Mesenteric fat pad (tissue), 1 donor: ENCODE measurements around the gene CDCA7L. TPM values are rescaled to one million over a fixed set of nuclear protein-coding genes. Genes with fewer than 3 reads are reported as not detected.
"Not testable (repeated sequence)": the region's sequence is repeated elsewhere in the genome, so short reads cannot be mapped to it uniquely, and the experiment has no call there.

Experiments
- DNase-seq: peaks from one replicate; pipeline ENCODE4 v3.0.0-alpha.2; 2020; ENCODE audit warnings: low spot score
- total RNA-seq: library from RNA; stranded (reverse); fragmentation: NEBNext Ultra II Directional; extraction: Animal tissue kit (Norgen Biotek cat#: 25700); gene quantifications from one replicate; pipeline ENCODE4 v1.2.1, GENCODE V29; 2021
- donor health status: DM: yes; HTN: yes; CAD: no.

The CDCA7L gene
- total RNA-seq, 1 donor from 2014 or later = 10.9 TPM

- no peak for DNase-seq
These were observed 864 bp downstream of the CDCA7L start for GRCh38 chr7:21944616-21945453.

- DNase-seq = no peak
These were observed 2.3 kb downstream of the CDCA7L start for GRCh38 chr7:21943436-21943835.

GRCh38 chr7:21942955-21943354, 2.7 kb downstream of the CDCA7L start:
- no peak for DNase-seq

GRCh38 chr7:21941611-21942141, 4.0 kb downstream of the CDCA7L start:
- DNase-seq = no peak

GRCh38 chr7:21939858-21940372, 5.8 kb downstream of the CDCA7L start:
- DNase-seq = no peak

GRCh38 chr7:21939136-21939857, 6.4 kb downstream of the CDCA7L start:
- DNase-seq = no peak

- DNase-seq = no peak
These were observed 7.2 kb downstream of the CDCA7L start for GRCh38 chr7:21938463-21938862.

GRCh38 chr7:21934808-21935207, 10.9 kb downstream of the CDCA7L start:
- DNase-seq = no peak

GRCh38 chr7:21933293-21933692, 12.4 kb downstream of the CDCA7L start:
- DNase-seq = not testable (repeated sequence)

GRCh38 chr7:21927693-21928092, 18.0 kb downstream of the CDCA7L start:
- DNase-seq = no peak

GRCh38 chr7:21926448-21926847, 19.3 kb downstream of the CDCA7L start:
- no peak for DNase-seq

GRCh38 chr7:21923658-21924057, 22.0 kb downstream of the CDCA7L start:
- no peak for DNase-seq

- no peak for DNase-seq
These were observed 23.1 kb downstream of the CDCA7L start for GRCh38 chr7:21922605-21923004.

- DNase-seq = no peak
These were observed 24.8 kb downstream of the CDCA7L start for GRCh38 chr7:21920936-21921335.

- no peak for DNase-seq
These were observed 27.5 kb downstream of the CDCA7L start for GRCh38 chr7:21918216-21918615.

GRCh38 chr7:21916629-21917028, 29.1 kb downstream of the CDCA7L start:
- DNase-seq = no peak

GRCh38 chr7:21916176-21916575, 29.5 kb downstream of the CDCA7L start:
- DNase-seq = no peak

GRCh38 chr7:21915140-21915539, 30.6 kb downstream of the CDCA7L start:
- DNase-seq = no peak

GRCh38 chr7:21914671-21915070, 31.0 kb downstream of the CDCA7L start:
- no peak for DNase-seq

GRCh38 chr7:21912931-21913780, 32.5 kb downstream of the CDCA7L start:
- no peak for DNase-seq

GRCh38 chr7:21912305-21912704, 33.4 kb downstream of the CDCA7L start:
- DNase-seq = no peak
